ENCODE data around the gene FHIP1A.

FHIP1A gene

DNA sequence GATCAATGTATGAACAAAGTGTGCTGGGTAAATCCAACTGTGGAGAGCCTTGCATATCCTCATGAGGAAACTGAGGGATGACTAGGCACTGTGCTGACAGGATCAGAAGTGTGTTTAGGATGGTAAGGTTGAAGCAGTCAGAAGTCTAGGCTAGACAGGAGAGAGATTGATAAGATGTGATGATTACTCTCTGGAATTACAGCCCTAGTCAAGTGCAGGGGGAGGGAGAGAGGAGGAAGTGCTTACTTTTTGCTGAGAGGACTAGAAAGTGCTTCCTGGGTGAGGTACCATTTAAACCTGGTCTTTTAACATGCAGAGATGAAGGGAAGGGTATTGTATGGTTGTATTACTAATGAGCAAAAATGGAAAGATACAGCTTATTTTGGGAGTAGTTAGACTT is 23.7 kb downstream of the FHIP1A start:
- ATAC-seq, result no peak
- TF ChIP-seq, protein P1, sequence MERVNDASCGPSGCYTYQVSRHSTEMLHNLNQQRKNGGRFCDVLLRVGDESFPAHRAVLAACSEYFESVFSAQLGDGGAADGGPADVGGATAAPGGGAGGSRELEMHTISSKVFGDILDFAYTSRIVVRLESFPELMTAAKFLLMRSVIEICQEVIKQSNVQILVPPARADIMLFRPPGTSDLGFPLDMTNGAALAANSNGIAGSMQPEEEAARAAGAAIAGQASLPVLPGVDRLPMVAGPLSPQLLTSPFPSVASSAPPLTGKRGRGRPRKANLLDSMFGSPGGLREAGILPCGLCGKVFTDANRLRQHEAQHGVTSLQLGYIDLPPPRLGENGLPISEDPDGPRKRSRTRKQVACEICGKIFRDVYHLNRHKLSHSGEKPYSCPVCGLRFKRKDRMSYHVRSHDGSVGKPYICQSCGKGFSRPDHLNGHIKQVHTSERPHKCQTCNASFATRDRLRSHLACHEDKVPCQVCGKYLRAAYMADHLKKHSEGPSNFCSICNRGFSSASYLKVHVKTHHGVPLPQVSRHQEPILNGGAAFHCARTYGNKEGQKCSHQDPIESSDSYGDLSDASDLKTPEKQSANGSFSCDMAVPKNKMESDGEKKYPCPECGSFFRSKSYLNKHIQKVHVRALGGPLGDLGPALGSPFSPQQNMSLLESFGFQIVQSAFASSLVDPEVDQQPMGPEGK (CRISPR knock-in tag; IDR thresholded peaks at IDR 0.05; ENCODE audit: borderline replicate concordance), result no peak
- TF ChIP-seq ARNTL (CRISPR knock-in tag; IDR thresholded peaks at IDR 0.05; ENCODE audit: borderline replicate concordance, low read depth), result no peak
- no peak for TF ChIP-seq RARB (CRISPR knock-in tag; IDR thresholded peaks at IDR 0.05)
- TF ChIP-seq ZFP30 (CRISPR knock-in tag; IDR thresholded peaks at IDR 0.05), result no peak
- no peak for TF ChIP-seq POU6F1 (CRISPR knock-in tag; IDR thresholded peaks at IDR 0.05; ENCODE audit: borderline replicate concordance, low read depth)
- TF ChIP-seq, protein P2, sequence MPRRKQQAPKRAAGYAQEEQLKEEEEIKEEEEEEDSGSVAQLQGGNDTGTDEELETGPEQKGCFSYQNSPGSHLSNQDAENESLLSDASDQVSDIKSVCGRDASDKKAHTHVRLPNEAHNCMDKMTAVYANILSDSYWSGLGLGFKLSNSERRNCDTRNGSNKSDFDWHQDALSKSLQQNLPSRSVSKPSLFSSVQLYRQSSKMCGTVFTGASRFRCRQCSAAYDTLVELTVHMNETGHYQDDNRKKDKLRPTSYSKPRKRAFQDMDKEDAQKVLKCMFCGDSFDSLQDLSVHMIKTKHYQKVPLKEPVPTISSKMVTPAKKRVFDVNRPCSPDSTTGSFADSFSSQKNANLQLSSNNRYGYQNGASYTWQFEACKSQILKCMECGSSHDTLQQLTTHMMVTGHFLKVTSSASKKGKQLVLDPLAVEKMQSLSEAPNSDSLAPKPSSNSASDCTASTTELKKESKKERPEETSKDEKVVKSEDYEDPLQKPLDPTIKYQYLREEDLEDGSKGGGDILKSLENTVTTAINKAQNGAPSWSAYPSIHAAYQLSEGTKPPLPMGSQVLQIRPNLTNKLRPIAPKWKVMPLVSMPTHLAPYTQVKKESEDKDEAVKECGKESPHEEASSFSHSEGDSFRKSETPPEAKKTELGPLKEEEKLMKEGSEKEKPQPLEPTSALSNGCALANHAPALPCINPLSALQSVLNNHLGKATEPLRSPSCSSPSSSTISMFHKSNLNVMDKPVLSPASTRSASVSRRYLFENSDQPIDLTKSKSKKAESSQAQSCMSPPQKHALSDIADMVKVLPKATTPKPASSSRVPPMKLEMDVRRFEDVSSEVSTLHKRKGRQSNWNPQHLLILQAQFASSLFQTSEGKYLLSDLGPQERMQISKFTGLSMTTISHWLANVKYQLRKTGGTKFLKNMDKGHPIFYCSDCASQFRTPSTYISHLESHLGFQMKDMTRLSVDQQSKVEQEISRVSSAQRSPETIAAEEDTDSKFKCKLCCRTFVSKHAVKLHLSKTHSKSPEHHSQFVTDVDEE (CRISPR knock-in tag; IDR thresholded peaks at IDR 0.05), result no peak
- no peak for TF ChIP-seq ZFP3 (CRISPR knock-in tag; IDR thresholded peaks at IDR 0.05)
- no peak for TF ChIP-seq CSRNP3 (CRISPR knock-in tag; IDR thresholded peaks at IDR 0.05)
- no peak for TF ChIP-seq CREB5 (CRISPR knock-in tag; IDR thresholded peaks at IDR 0.05; ENCODE audit: low read depth)
- no peak for TF ChIP-seq SNAI2 (CRISPR knock-in tag; IDR thresholded peaks at IDR 0.05)
- TF ChIP-seq ISL1 (CRISPR knock-in tag; IDR thresholded peaks at IDR 0.05), result no peak
- TF ChIP-seq BACH2 (CRISPR knock-in tag; IDR thresholded peaks at IDR 0.05; ENCODE audit: borderline replicate concordance), result no peak
- TF ChIP-seq ESRRG (CRISPR knock-in tag; IDR thresholded peaks at IDR 0.05), result no peak
- TF ChIP-seq GLIS3 (CRISPR knock-in tag; IDR thresholded peaks at IDR 0.05), result no peak
- TF ChIP-seq ZNF70 (CRISPR knock-in tag; IDR thresholded peaks at IDR 0.05), result no peak
- TF ChIP-seq ZNF565 (CRISPR knock-in tag; conservative IDR thresholded peaks at IDR 0.05; ENCODE audit: low read depth), result no peak

- peak; percentile 71 for ATAC-seq
- TF ChIP-seq CSRNP3 (CRISPR knock-in tag; IDR thresholded peaks at IDR 0.05), result no peak
- peak; percentile 57 for TF ChIP-seq ISL1 (CRISPR knock-in tag; IDR thresholded peaks at IDR 0.05)
Measured at GRCh38 chr4:151434183-151434860, 25.3 kb downstream of the FHIP1A start.

DNA sequence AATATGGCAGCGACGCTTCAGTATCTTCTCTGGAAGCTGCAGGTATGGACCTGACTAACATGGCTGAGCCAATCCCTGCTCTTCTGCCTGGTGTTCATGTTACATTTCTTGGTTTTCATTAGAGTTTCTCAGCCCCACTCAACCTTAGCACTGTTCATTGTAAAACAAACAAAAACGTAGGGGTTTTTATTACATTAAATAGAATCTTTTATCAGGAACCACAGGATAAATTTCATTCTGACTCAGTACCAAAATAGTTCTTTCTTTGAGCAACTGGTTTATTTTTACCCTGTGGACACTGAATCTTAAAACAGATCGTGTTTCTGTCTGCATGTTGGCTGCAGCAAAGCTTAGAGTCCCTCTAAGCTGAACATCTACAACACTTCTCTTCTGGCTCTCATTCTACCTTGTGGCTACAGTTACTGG is 27.1 kb downstream of the FHIP1A start:
- TF ChIP-seq POU6F1 (CRISPR knock-in tag; IDR thresholded peaks at IDR 0.05; ENCODE audit: borderline replicate concordance, low read depth), result no peak
- 0 out of 2 replicates have a peak, but pooled peaks have one; percentile 6 for TF ChIP-seq ISL1 (CRISPR knock-in tag; IDR thresholded peaks at IDR 0.05)
- peak; percentile 81 for ATAC-seq
